NCI-H1436 (cell line): ENCODE measurements around the gene TAS2R50.

ENCODE experiments used
- DNase-seq: peaks from one replicate; lab custom pipeline; 2025; lab: John Stamatoyannopoulos, UW

TAS2R50 gene

GRCh38 chr12:10952645-10953044 lies 34.1 kb downstream of the TAS2R50 start:
- no peak for DNase-seq

- no peak for DNase-seq
These were observed 43.5 kb downstream of the TAS2R50 start for GRCh38 chr12:10943167-10943566.

GRCh38 chr12:10941916-10942607 lies 44.6 kb downstream of the TAS2R50 start:
- DNase-seq: no peak

GRCh38 chr12:10941369-10941768 lies 45.3 kb downstream of the TAS2R50 start:
- no peak for DNase-seq

- no peak for DNase-seq
These were observed 46.3 kb downstream of the TAS2R50 start for GRCh38 chr12:10940389-10940788.

GRCh38 chr12:10939163-10939562 lies 47.5 kb downstream of the TAS2R50 start, which contains the start of gene TAS2R14:
TSS of gene TAS2R14 (minus strand) at chr12:10939263. CDS start at chr12:10939207, 56 bp downstream.
- no peak for DNase-seq

GRCh38 chr12:10936506-10936905 lies 50.2 kb downstream of the TAS2R50 start:
- DNase-seq: no peak
